Glutamatergic neuron (in vitro differentiated cells): ENCODE results near the gene ADAMTS17. TPM values are rescaled to one million over a fixed set of nuclear protein-coding genes. Genes with fewer than 3 reads are reported as not detected.

Source experiments
- DNase-seq: peaks from one replicate; pipeline ENCODE4 v3.0.0; 2022
- H3K27ac Mint-ChIP-seq: one replicate; pipeline ENCODE4 v1.8.0; 2020; ENCODE audit warnings: mild to moderate bottlenecking, mixed read lengths, inconsistent platforms; ENCODE audit not compliant: unreplicated experiment
- H3K27me3 Mint-ChIP-seq: one replicate; pipeline ENCODE4 v1.8.0; 2020; ENCODE audit warnings: mild to moderate bottlenecking, moderate library complexity, mixed read lengths, inconsistent platforms; ENCODE audit not compliant: unreplicated experiment
- H3K36me3 Mint-ChIP-seq: one replicate; pipeline ENCODE4 v1.8.0; 2020; ENCODE audit warnings: mild to moderate bottlenecking, mixed read lengths, inconsistent platforms; ENCODE audit not compliant: unreplicated experiment
- H3K4me1 Mint-ChIP-seq: one replicate; pipeline ENCODE4 v1.8.0; 2020; ENCODE audit warnings: mild to moderate bottlenecking, low read depth, mixed read lengths, inconsistent platforms; ENCODE audit not compliant: unreplicated experiment
- H3K4me3 Mint-ChIP-seq: one replicate; pipeline ENCODE4 v1.8.0; 2020; ENCODE audit warnings: mild to moderate bottlenecking, mixed read lengths, inconsistent platforms; ENCODE audit not compliant: unreplicated experiment
- H3K9me3 Mint-ChIP-seq: one replicate; pipeline ENCODE4 v1.8.0; 2020; ENCODE audit warnings: mild to moderate bottlenecking, moderate library complexity, mixed read lengths, inconsistent platforms; ENCODE audit not compliant: unreplicated experiment
- CTCF ChIP-seq: fragments of 200-600 bp; sonication (generic); IDR thresholded peaks from one replicate; pipeline ENCODE4 v1.5.0; 2021; ENCODE audit not compliant: partially characterized antibody, unreplicated experiment
- long read RNA-seq: library from polyadenylated mRNA; unstranded; transcript quantifications from one replicate; pipeline ENCODE4 v2.0.0, GENCODE V29; 2020; ENCODE audit not compliant: unreplicated experiment
- total RNA-seq: library from RNA; stranded (reverse); fragmentation: NEBNext Ultra II Directional; extraction: Animal tissue kit (Norgen Biotek cat#: 25700); gene quantifications from one replicate; pipeline ENCODE4 v1.2.1, GENCODE V29; 2021; ENCODE audit not compliant: unreplicated experiment

ADAMTS17 gene
- 6.8 TPM for total RNA-seq
- long read RNA-seq, partial matches to known transcripts, result 0 of 1 reads
- long read RNA-seq, other reads (novel, unspliced or antisense), result 1 of 1 reads

DNA sequence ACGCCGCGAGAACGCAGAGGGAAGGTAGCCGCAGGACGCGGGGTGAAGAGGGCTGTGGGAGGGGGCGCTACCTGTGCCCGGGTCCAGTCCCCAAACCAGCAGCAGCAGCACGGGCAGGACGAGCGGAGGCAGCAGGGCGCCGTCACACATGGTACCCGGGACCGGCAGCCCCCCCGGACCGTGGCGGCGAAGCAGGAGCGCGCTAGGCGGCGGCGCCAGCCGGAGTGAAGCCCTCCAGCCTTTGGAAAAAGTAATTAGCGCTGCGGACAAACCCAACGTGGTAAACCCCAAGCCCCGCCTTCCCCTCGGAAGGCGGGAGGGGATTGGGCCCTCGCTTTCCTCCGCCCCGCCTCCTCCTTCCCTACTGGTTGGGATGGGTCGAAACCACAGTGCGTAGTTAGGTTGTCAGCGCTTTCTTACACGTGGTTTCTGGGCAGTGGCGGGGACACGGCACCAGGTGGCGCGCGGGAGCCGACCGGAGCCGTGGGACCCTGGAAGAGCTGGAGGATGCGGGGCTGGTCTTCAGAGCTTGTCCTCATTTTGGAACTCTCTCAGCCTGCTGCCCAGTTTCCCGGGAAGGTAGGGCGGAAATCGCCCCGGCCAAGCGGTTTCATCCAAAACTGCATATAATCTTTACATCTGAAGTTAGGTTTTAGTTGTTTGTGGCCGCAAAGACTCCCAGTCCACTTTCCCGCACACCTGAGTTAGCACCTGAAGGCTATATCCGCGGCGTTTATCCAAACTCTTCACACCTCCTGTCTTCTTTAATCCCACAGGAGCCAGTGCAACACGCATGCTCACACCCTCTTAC, at the start of gene ADAMTS17:
TSS of gene ADAMTS17 (minus strand) at position 226 of the 811 bp plus-strand sequence. CDS start at position 150, 76 bp downstream.
- H3K27ac Mint-ChIP-seq, result peak within 1 kb of the TSS; percentile 38
- H3K27me3 Mint-ChIP-seq, result peaks cover 6% of the 10 kb centered on the region
- peaks cover 3% of the 10 kb centered on the region for H3K4me1 Mint-ChIP-seq
- peak; percentile 86 for TF ChIP-seq CTCF
- peaks cover 8% of the 10 kb centered on the region for H3K9me3 Mint-ChIP-seq
- no peaks in the 10 kb centered on the region for H3K36me3 Mint-ChIP-seq
- H3K4me3 Mint-ChIP-seq, result peak within 1 kb of the TSS; percentile 42
- DNase-seq, result peak; percentile 96

GRCh38 chr15:100385300-100386050, 43.7 kb upstream of the ADAMTS17 start:
- Mint-ChIP-seq H3K4me3 (no peak overlapping the region), H3K27ac (no peak overlapping the region), H3K36me3 (peaks cover 22% of the 10 kb centered on the region), H3K27me3 (no peaks in the 10 kb centered on the region), H3K9me3 (peaks cover 10% of the 10 kb centered on the region), H3K4me1 (no peaks in the 10 kb centered on the region)
- no peak for DNase-seq
- no peak for TF ChIP-seq CTCF

GRCh38 chr15:100384108-100384410, 42.3 kb upstream of the ADAMTS17 start:
- Mint-ChIP-seq H3K36me3 (peaks cover 26% of the 10 kb centered on the region), H3K4me3 (no peak overlapping the region), H3K27ac (no peak overlapping the region), H3K4me1 (no peaks in the 10 kb centered on the region), H3K9me3 (peaks cover 10% of the 10 kb centered on the region), H3K27me3 (no peaks in the 10 kb centered on the region)
- no peak for DNase-seq
- TF ChIP-seq CTCF, result no peak

- no peak overlapping the region for H3K4me3 Mint-ChIP-seq
- no peak for DNase-seq
- peak; percentile 23 for TF ChIP-seq CTCF
- peaks cover 8% of the 10 kb centered on the region for H3K9me3 Mint-ChIP-seq
- peaks cover 26% of the 10 kb centered on the region for H3K36me3 Mint-ChIP-seq
- H3K27ac Mint-ChIP-seq, result no peak overlapping the region
- no peaks in the 10 kb centered on the region for H3K4me1 Mint-ChIP-seq
- H3K27me3 Mint-ChIP-seq, result no peaks in the 10 kb centered on the region
Observed at GRCh38 chr15:100383302-100384107, 41.7 kb upstream of the ADAMTS17 start.
